GM19035 (cell line): ENCODE data around the gene SLC2A6.

ENCODE experiments used
- ATAC-seq: cut with Tn5 transposase; IDR thresholded peaks from one replicate; pipeline ENCODE4 v1.9.1; 2021; ENCODE audit not compliant: unreplicated experiment

SLC2A6 gene

GRCh38 chr9:133483611-133484010 lies 4.7 kb upstream of the SLC2A6 start:
- no peak for ATAC-seq

GRCh38 chr9:133477992-133478850 lies 678 bp downstream of the SLC2A6 start:
- ATAC-seq = peak; percentile 44

GRCh38 chr9:133477461-133477860 lies 1.4 kb downstream of the SLC2A6 start:
- no peak for ATAC-seq

- no peak for ATAC-seq
Measured at GRCh38 chr9:133476941-133477340, 2.0 kb downstream of the SLC2A6 start.

- no peak for ATAC-seq
Measured at GRCh38 chr9:133476036-133476931, 2.6 kb downstream of the SLC2A6 start.

GRCh38 chr9:133475292-133476012 lies 3.4 kb downstream of the SLC2A6 start:
- ATAC-seq = no peak

GRCh38 chr9:133474853-133475252 lies 4.0 kb downstream of the SLC2A6 start:
- no peak for ATAC-seq

GRCh38 chr9:133474215-133474614 lies 4.7 kb downstream of the SLC2A6 start:
- no peak for ATAC-seq

GRCh38 chr9:133473743-133474142 lies 5.2 kb downstream of the SLC2A6 start:
- ATAC-seq = no peak

GRCh38 chr9:133472753-133473378 lies 6.0 kb downstream of the SLC2A6 start:
- no peak for ATAC-seq

GRCh38 chr9:133472277-133472645 lies 6.6 kb downstream of the SLC2A6 start:
- ATAC-seq = no peak

- no peak for ATAC-seq
Measured at GRCh38 chr9:133471551-133472276, 7.2 kb downstream of the SLC2A6 start.

- no peak for ATAC-seq
Measured at GRCh38 chr9:133470988-133471387, 7.9 kb downstream of the SLC2A6 start.

GRCh38 chr9:133470427-133470924 lies 8.4 kb downstream of the SLC2A6 start:
- no peak for ATAC-seq

GRCh38 chr9:133468777-133469421 lies 10.0 kb downstream of the SLC2A6 start:
- no peak for ATAC-seq

GRCh38 chr9:133468374-133468773 lies 10.5 kb downstream of the SLC2A6 start:
- ATAC-seq = no peak

GRCh38 chr9:133467101-133467500 lies 11.8 kb downstream of the SLC2A6 start:
- ATAC-seq = no peak

GRCh38 chr9:133465984-133466383 lies 12.9 kb downstream of the SLC2A6 start:
- no peak for ATAC-seq

- no peak for ATAC-seq
Measured at GRCh38 chr9:133464638-133465037, 14.3 kb downstream of the SLC2A6 start.
